Esophagus muscularis mucosa (tissue), 4 donors: Measurements from ENCODE around the gene CLIC6. TPM values are rescaled to one million over a fixed set of nuclear protein-coding genes. Genes with fewer than 3 reads are reported as not detected.

Experiments
- DNase-seq: peaks from one replicate; pipeline ENCODE4 v3.0.0-alpha.2; 2017; ENCODE audit errors: extremely low spot score
- H3K27ac ChIP-seq, 4 donors: fragments of 200-600 bp; sonication (generic); replicated peaks in 1 of 4; 1 replicate in 3 of 4; 2 replicates in 1 of 4; pipeline ENCODE4 v1.5.1; 2016 to 2019; ENCODE audit warnings: mild to moderate bottlenecking in 1 of 4
- H3K27me3 ChIP-seq, 4 donors: fragments of 200-600 bp; sonication (generic); one replicate each; pipeline versions ENCODE4 v1.5.1 to v1.6.0; 2016 to 2019
- H3K36me3 ChIP-seq, 4 donors: fragments of 200-600 bp; sonication (generic); one replicate each; pipeline ENCODE4 v1.5.1; 2016 to 2019
- H3K4me1 ChIP-seq, 4 donors: fragments of 200-600 bp; sonication (generic); one replicate each; pipeline ENCODE4 v1.5.1; 2016 to 2019
- H3K4me3 ChIP-seq, 4 donors: fragments of 200-600 bp; sonication (generic); 1 replicate in 2 of 4; 2 replicates in 2 of 4; pipeline ENCODE4 v1.5.1; 2016 to 2019; ENCODE audit warnings: mild to moderate bottlenecking in 4 of 4, moderate library complexity in 1 of 4
- H3K9me3 ChIP-seq, 4 donors: fragments of 200-600 bp; sonication (generic); 1 replicate in 3 of 4; 2 replicates in 1 of 4; pipeline ENCODE4 v1.5.1; 2016 to 2019
- EP300 ChIP-seq: sonication (generic); formaldehyde crosslinking; IDR thresholded peaks from one replicate; pipeline ENCODE4 v1.6.1; 2017; ENCODE audit warnings: antibody characterized with exemption
- POLR2A ChIP-seq: fragments of 450-650 bp; IDR thresholded peaks from one replicate; pipeline ENCODE4 v1.6.1; 2017; ENCODE audit warnings: antibody characterized with exemption, moderate library complexity, mild to moderate bottlenecking, low read depth
- POLR2AphosphoS5 ChIP-seq, 2 donors: sonication (generic); formaldehyde crosslinking; IDR thresholded peaks; one replicate each; pipeline ENCODE4 v1.6.1; 2017; ENCODE audit warnings: antibody characterized with exemption in 2 of 2
- WGBS: methylation state at CpG from one replicate; pipeline ENCODE4 v1.1.5; 2018; 5-methylcytosine and 5-hydroxymethylcytosine counted together
- intact Hi-C: fragments of 100-400 bp; cut with DNase I; formaldehyde crosslinking; loops from one replicate; pipeline ENCODE4 v1.15.1; 2023
- total RNA-seq, 4 donors: library from RNA; depleted of rRNA; stranded (reverse); fragments of >200 nt; gene quantifications; one replicate each; pipeline versions ENCODE4 v1.1.0 to v1.2.1, GENCODE V29; 2016
- TF ChIP-seq, protein P1 (sequence below), 3 experiments: fragments of 200-600 bp in 2 of 3; fragments of 450-650 bp in 1 of 3; sonication (generic) in 2 of 3; IDR thresholded peaks; one replicate each; pipeline ENCODE4 v1.5.1; 2017 to 2019; ENCODE audit warnings: antibody characterized with exemption in 3 of 3, mild to moderate bottlenecking in 2 of 3, moderate library complexity in 1 of 3

CLIC6 gene
- total RNA-seq, 4 donors from 2014 or later = under 0.01 to 1.9 (median 0.39) TPM

- H3K9me3 ChIP-seq = no peaks in the 10 kb centered on the region
- TF ChIP-seq, protein P1, sequence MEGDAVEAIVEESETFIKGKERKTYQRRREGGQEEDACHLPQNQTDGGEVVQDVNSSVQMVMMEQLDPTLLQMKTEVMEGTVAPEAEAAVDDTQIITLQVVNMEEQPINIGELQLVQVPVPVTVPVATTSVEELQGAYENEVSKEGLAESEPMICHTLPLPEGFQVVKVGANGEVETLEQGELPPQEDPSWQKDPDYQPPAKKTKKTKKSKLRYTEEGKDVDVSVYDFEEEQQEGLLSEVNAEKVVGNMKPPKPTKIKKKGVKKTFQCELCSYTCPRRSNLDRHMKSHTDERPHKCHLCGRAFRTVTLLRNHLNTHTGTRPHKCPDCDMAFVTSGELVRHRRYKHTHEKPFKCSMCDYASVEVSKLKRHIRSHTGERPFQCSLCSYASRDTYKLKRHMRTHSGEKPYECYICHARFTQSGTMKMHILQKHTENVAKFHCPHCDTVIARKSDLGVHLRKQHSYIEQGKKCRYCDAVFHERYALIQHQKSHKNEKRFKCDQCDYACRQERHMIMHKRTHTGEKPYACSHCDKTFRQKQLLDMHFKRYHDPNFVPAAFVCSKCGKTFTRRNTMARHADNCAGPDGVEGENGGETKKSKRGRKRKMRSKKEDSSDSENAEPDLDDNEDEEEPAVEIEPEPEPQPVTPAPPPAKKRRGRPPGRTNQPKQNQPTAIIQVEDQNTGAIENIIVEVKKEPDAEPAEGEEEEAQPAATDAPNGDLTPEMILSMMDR (IDR thresholded peaks at IDR 0.05) = no peak
- TF ChIP-seq POLR2A (no peak), POLR2AphosphoS5 (IDR thresholded peaks at IDR 0.05) (no peak), EP300 (no peak)
- H3K4me3 ChIP-seq = no peak overlapping the region
- H3K4me1 ChIP-seq = peaks cover 0 to 11% (median 11%) of the 10 kb centered on the region in 4 donors
- intact Hi-C loops = loop anchor here (2.0 kb wide), 2 partner anchors 1197 to 1285 kb away; no protein-coding TSS in a partner anchor
- peaks cover 0 to 34% (median 0%) of the 10 kb centered on the region in 4 donors for H3K27me3 ChIP-seq
- no peaks in the 10 kb centered on the region for H3K36me3 ChIP-seq
- WGBS = 59% methylated on average over 9 of the region's 9 CpGs
- no peak overlapping the region for H3K27ac ChIP-seq
- no peak for DNase-seq
Observed at GRCh38 chr21:34743831-34744230, 75.0 kb downstream of the CLIC6 start.

- TF ChIP-seq EP300 = no peak
- 62% methylated on average over 3 of the region's 3 CpGs for WGBS
- intact Hi-C loops = loop anchor here (2.0 to 5.0 kb wide), 5 partner anchors 142 to 1284 kb away; no protein-coding TSS in a partner anchor
- Histone ChIP-seq H3K9me3 (no peaks in the 10 kb centered on the region), H3K27ac (no peak overlapping the region), H3K4me3 (no peak overlapping the region), H3K4me1 (peaks cover 0 to 11% (median 11%) of the 10 kb centered on the region in 4 donors), H3K36me3 (no peaks in the 10 kb centered on the region), H3K27me3 (peaks cover 0 to 34% (median 0%) of the 10 kb centered on the region in 4 donors)
- DNase-seq = no peak
Observed at GRCh38 chr21:34744801-34745200, 76.0 kb downstream of the CLIC6 start.

- WGBS = 36% methylated on average over 16 of the region's 21 CpGs
- DNase-seq = no peak
- no peaks in the 10 kb centered on the region for H3K9me3 ChIP-seq
- H3K4me3 ChIP-seq = peak overlapping the region in 1 of 4 donors; percentile 23
- no peak overlapping the region for H3K27ac ChIP-seq
- intact Hi-C loops = loop anchor here (2.0 to 5.0 kb wide), 5 partner anchors 142 to 1283 kb away; no protein-coding TSS in a partner anchor
- TF ChIP-seq, protein P1 (IDR thresholded peaks at IDR 0.05) = peak; percentile 75 to 91 (median 81)
- TF ChIP-seq POLR2AphosphoS5 (IDR thresholded peaks at IDR 0.05) (peak in 1 of 2 donors; percentile 21), POLR2A (no peak), EP300 (no peak)
- H3K27me3 ChIP-seq = peaks cover 0 to 32% (median 0%) of the 10 kb centered on the region in 4 donors
- peaks cover 0 to 11% (median 11%) of the 10 kb centered on the region in 4 donors for H3K4me1 ChIP-seq
- H3K36me3 ChIP-seq = no peaks in the 10 kb centered on the region
Observed at GRCh38 chr21:34745557-34746255, 76.9 kb downstream of the CLIC6 start.

GRCh38 chr21:34748862-34749261, 80.1 kb downstream of the CLIC6 start:
- peaks cover 0 to 22% (median 0%) of the 10 kb centered on the region in 4 donors for H3K27me3 ChIP-seq
- DNase-seq = no peak
- H3K4me3 ChIP-seq = no peak overlapping the region
- no peak for TF ChIP-seq POLR2AphosphoS5 (IDR thresholded peaks at IDR 0.05)
- TF ChIP-seq, protein P1 (IDR thresholded peaks at IDR 0.05) = no peak
- no peak for TF ChIP-seq EP300
- no peak for TF ChIP-seq POLR2A
- H3K36me3 ChIP-seq = no peaks in the 10 kb centered on the region
- 73% methylated on average over 3 of the region's 3 CpGs for WGBS
- peaks cover 0 to 11% (median 11%) of the 10 kb centered on the region in 4 donors for H3K4me1 ChIP-seq
- no peaks in the 10 kb centered on the region for H3K9me3 ChIP-seq
- intact Hi-C loops = loop anchor here (5.0 kb wide), 3 partner anchors 138 to 1093 kb away; no protein-coding TSS in a partner anchor
- H3K27ac ChIP-seq = no peak overlapping the region

- Histone ChIP-seq H3K27me3 (peaks cover 0 to 27% (median 0%) of the 10 kb centered on the region in 4 donors), H3K36me3 (no peaks in the 10 kb centered on the region), H3K4me1 (no peaks in the 10 kb centered on the region), H3K27ac (no peak overlapping the region), H3K9me3 (no peaks in the 10 kb centered on the region), H3K4me3 (no peak overlapping the region)
- 75% methylated on average over 19 of the region's 19 CpGs for WGBS
- no peak for TF ChIP-seq POLR2AphosphoS5 (IDR thresholded peaks at IDR 0.05)
- TF ChIP-seq, protein P1 (IDR thresholded peaks at IDR 0.05) = no peak
- no peak for TF ChIP-seq EP300
- TF ChIP-seq POLR2A = no peak
- intact Hi-C loops = no loop called here
- DNase-seq = no peak
Observed at GRCh38 chr21:34754690-34755647, 86.2 kb downstream of the CLIC6 start.
